Natural killer cell treated with Interleukin-12 subunit alpha and Interleukin-12 subunit beta and Interleukin-15 and Interleukin-18, amount 100 ng/mL, for 72 hours (primary cell): ENCODE data around the gene CEACAM1. TPM values are rescaled to one million over a fixed set of nuclear protein-coding genes. Genes with fewer than 3 reads are reported as not detected.
"Not testable (repeated sequence)": the region's sequence is repeated elsewhere in the genome, so short reads cannot be mapped to it uniquely, and the experiment has no call there.

Source experiments
- ATAC-seq, 2 donors: fragments of 150-1000 bp; cut with Tn5 transposase in 1 of 2; sonication (Bioruptor Pico), chemical (Tn5 transposase) in 1 of 2; 2 replicates each; pipeline ENCODE4 v1.10.0; 2021
- DNase-seq: peaks from one replicate; pipeline ENCODE4 v3.0.0; 2022; ENCODE audit warnings: low spot score
- H3K27ac Mint-ChIP-seq, 2 donors: 1 replicate in 1 of 2; 2 replicates in 1 of 2; pipeline ENCODE4 v1.8.0; 2022; ENCODE audit warnings: mixed read lengths in 2 of 2, mild to moderate bottlenecking in 1 of 2, moderate library complexity in 1 of 2
- H3K27me3 Mint-ChIP-seq, 2 donors: 1 replicate in 1 of 2; 2 replicates in 1 of 2; pipeline ENCODE4 v1.8.0; 2022; ENCODE audit warnings: mixed read lengths in 2 of 2
- H3K36me3 Mint-ChIP-seq: one replicate; pipeline ENCODE4 v1.8.0; 2022; ENCODE audit warnings: mixed read lengths
- H3K4me1 Mint-ChIP-seq, 2 donors: 1 replicate in 1 of 2; 2 replicates in 1 of 2; pipeline ENCODE4 v1.8.0; 2022; ENCODE audit warnings: low read depth in 2 of 2, mixed read lengths in 2 of 2, mild to moderate bottlenecking in 1 of 2
- H3K4me3 Mint-ChIP-seq: one replicate; pipeline ENCODE4 v1.8.0; 2022; ENCODE audit warnings: mixed read lengths
- H3K9me3 Mint-ChIP-seq: 2 replicates; pipeline ENCODE4 v1.8.0; 2022; ENCODE audit warnings: mixed read lengths
- total RNA-seq, 2 donors: library from RNA; stranded (reverse); gene quantifications; one replicate each; pipeline ENCODE4 v1.2.3, GENCODE V29; 2022

Gene CEACAM1
- total RNA-seq, 2 donors from 2014 or later, result 2.8 to 6.4 TPM

GRCh38 chr19:42555801-42556200, 27.5 kb upstream of the CEACAM1 start:
- no peak overlapping the region for H3K27ac Mint-ChIP-seq
- no peak overlapping the region for H3K4me3 Mint-ChIP-seq
- no peaks in the 10 kb centered on the region for H3K36me3 Mint-ChIP-seq
- no peak for DNase-seq
- peaks cover 12 to 16% of the 10 kb centered on the region in 2 donors for H3K27me3 Mint-ChIP-seq
- no peaks in the 10 kb centered on the region for H3K9me3 Mint-ChIP-seq
- H3K4me1 Mint-ChIP-seq, result no peaks in the 10 kb centered on the region
- no peak for ATAC-seq

DNA sequence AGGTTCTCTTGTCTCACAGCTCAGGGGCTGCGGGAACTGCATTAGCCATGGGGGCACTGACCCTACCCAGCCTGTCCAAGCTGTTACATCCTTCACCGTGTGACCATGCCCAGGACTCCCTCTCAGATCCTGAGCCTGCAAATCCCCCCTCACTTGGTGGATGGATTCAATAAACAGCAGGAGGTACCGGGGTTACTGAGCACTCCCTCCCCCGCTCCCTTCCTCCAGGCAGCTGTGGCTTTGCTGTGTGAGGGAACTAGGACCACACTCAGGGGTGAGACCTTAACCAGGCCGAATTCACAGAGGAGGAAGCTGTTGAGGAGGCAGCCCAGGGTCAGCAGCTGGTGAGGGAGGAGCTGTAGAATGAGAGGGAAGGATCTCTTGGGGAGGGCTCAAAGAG, 27.0 kb upstream of the CEACAM1 start:
- Mint-ChIP-seq H3K36me3 (no peaks in the 10 kb centered on the region), H3K9me3 (no peaks in the 10 kb centered on the region)

DNA sequence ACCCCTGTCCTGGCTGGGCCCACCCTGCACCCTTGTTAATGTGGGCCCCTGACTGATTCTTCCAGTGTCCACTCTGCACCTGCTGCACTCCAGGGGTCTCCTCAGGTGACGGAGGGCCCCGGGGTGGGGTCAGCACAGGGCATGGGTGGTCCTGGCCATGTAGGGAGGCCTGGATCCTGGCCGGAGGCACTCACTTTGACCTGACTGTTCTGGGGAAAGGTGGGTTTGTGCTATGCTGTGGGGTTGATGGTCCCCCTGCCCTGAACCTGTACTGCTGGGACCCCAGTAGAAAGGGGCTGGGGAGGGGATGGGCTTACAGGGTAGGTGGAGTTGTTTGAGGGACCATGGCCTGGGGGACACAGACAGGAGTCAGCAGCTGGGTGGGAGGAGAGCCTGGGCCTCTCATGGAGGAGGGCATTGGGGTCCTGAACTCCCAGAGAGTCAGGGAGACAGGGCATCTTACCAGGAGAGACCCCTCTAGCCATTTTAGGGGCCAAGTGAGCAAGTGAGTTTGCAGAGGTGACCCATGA, 25.8 kb upstream of the CEACAM1 start:
- DNase-seq, result no peak
- H3K27ac Mint-ChIP-seq, result no peak overlapping the region
- no peaks in the 10 kb centered on the region for H3K4me1 Mint-ChIP-seq
- H3K36me3 Mint-ChIP-seq, result no peaks in the 10 kb centered on the region
- H3K9me3 Mint-ChIP-seq, result no peaks in the 10 kb centered on the region
- peaks cover 12 to 16% of the 10 kb centered on the region in 2 donors for H3K27me3 Mint-ChIP-seq
- ATAC-seq, result no peak
- H3K4me3 Mint-ChIP-seq, result no peak overlapping the region

More for the DNA sequence above, 27.0 kb upstream of the CEACAM1 start:
- Mint-ChIP-seq H3K4me1 (no peaks in the 10 kb centered on the region), H3K4me3 (no peak overlapping the region), H3K27ac (no peak overlapping the region), H3K27me3 (peaks cover 12 to 16% of the 10 kb centered on the region in 2 donors)
- ATAC-seq (no peak), DNase-seq (no peak)

- Mint-ChIP-seq H3K4me3 (no peak overlapping the region), H3K27ac (no peak overlapping the region), H3K36me3 (no peaks in the 10 kb centered on the region), H3K4me1 (no peaks in the 10 kb centered on the region), H3K9me3 (no peaks in the 10 kb centered on the region), H3K27me3 (peaks cover 12 to 16% of the 10 kb centered on the region in 2 donors)
- ATAC-seq (no peak), DNase-seq (no peak)
Observed at GRCh38 chr19:42553292-42554045, 25.2 kb upstream of the CEACAM1 start.

GRCh38 chr19:42552086-42553065, 24.1 kb upstream of the CEACAM1 start:
- no peaks in the 10 kb centered on the region for H3K36me3 Mint-ChIP-seq
- H3K4me1 Mint-ChIP-seq, result no peaks in the 10 kb centered on the region
- no peak overlapping the region for H3K4me3 Mint-ChIP-seq
- ATAC-seq (no peak), DNase-seq (no peak)
- peaks cover 10 to 16% of the 10 kb centered on the region in 2 donors for H3K27me3 Mint-ChIP-seq
- no peaks in the 10 kb centered on the region for H3K9me3 Mint-ChIP-seq
- H3K27ac Mint-ChIP-seq, result no peak overlapping the region

- not testable (repeated sequence) for H3K4me3 Mint-ChIP-seq, H3K27ac Mint-ChIP-seq, H3K9me3 Mint-ChIP-seq, DNase-seq, H3K27me3 Mint-ChIP-seq, H3K4me1 Mint-ChIP-seq, H3K36me3 Mint-ChIP-seq, ATAC-seq
Observed at GRCh38 chr19:42550521-42550920, 22.2 kb upstream of the CEACAM1 start.

- H3K4me1 Mint-ChIP-seq, H3K27ac Mint-ChIP-seq, H3K4me3 Mint-ChIP-seq, H3K36me3 Mint-ChIP-seq, H3K27me3 Mint-ChIP-seq, H3K9me3 Mint-ChIP-seq, DNase-seq, ATAC-seq: not testable (repeated sequence)
Observed at GRCh38 chr19:42549067-42549466, 20.8 kb upstream of the CEACAM1 start.

GRCh38 chr19:42548552-42548951, 20.3 kb upstream of the CEACAM1 start:
- H3K4me1 Mint-ChIP-seq, result no peaks in the 10 kb centered on the region
- no peaks in the 10 kb centered on the region for H3K9me3 Mint-ChIP-seq
- no peak overlapping the region for H3K4me3 Mint-ChIP-seq
- DNase-seq (no peak), ATAC-seq (no peak)
- H3K27me3 Mint-ChIP-seq, result peaks cover 5 to 6% of the 10 kb centered on the region in 2 donors
- no peaks in the 10 kb centered on the region for H3K36me3 Mint-ChIP-seq
- no peak overlapping the region for H3K27ac Mint-ChIP-seq

DNA sequence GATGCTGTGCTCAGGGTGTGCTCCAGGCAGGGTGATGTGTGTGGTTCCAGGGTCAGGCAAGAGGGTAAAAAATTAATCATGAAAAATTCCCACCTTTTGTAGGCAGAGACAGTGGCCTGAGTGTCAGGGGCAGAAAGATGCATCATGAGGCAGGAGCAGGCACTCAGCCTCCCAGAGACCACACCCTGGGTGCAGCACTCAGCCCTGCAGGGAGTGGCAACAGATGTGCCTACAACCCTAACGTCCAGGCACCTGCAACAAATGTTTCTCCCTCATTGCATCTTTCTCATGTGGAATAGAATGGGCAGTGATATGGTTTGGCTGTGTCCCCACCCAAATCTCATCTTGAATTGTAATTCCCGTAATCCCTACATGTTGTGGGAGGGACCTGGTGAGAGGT, 19.6 kb upstream of the CEACAM1 start:
- no peak for ATAC-seq
- Mint-ChIP-seq H3K4me1 (no peaks in the 10 kb centered on the region), H3K36me3 (no peaks in the 10 kb centered on the region), H3K9me3 (no peaks in the 10 kb centered on the region), H3K27ac (no peak overlapping the region), H3K27me3 (peaks cover 5 to 6% of the 10 kb centered on the region in 2 donors), H3K4me3 (no peak overlapping the region)
- no peak for DNase-seq

GRCh38 chr19:42546831-42547500, 18.7 kb upstream of the CEACAM1 start:
- H3K27ac Mint-ChIP-seq, result no peak overlapping the region
- H3K27me3 Mint-ChIP-seq, result peaks cover 5 to 6% of the 10 kb centered on the region in 2 donors
- ATAC-seq (peak; percentile 11 to 38), DNase-seq (no peak)
- H3K9me3 Mint-ChIP-seq, result no peaks in the 10 kb centered on the region
- no peaks in the 10 kb centered on the region for H3K36me3 Mint-ChIP-seq
- no peak overlapping the region for H3K4me3 Mint-ChIP-seq
- H3K4me1 Mint-ChIP-seq, result no peaks in the 10 kb centered on the region

DNA sequence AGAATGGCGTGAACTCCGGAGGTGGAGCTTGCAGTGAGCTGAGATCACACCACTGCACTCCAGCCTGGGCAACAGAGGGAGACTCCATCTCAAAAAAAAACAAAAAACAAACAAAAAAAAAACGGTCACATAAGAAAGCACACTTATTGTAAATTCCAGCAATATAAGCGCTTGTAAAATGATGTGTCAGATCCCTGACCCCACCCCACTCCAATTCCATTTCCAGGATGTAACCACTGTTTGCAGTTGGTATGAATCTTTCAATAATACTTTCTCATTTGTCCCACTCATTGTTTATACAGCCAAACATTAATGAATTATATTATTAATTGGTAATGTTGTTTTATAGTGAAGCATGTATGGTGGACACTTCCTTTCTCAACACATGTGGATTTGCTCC, 15.9 kb upstream of the CEACAM1 start:
- no peak overlapping the region for H3K27ac Mint-ChIP-seq
- H3K27me3 Mint-ChIP-seq, result peaks cover 5 to 6% of the 10 kb centered on the region in 2 donors
- H3K4me3 Mint-ChIP-seq, result no peak overlapping the region

GRCh38 chr19:42542791-42543190, 14.5 kb upstream of the CEACAM1 start:
- no peaks in the 10 kb centered on the region for H3K9me3 Mint-ChIP-seq
- no peak for ATAC-seq
- H3K27ac Mint-ChIP-seq, result no peak overlapping the region
- no peak overlapping the region for H3K4me3 Mint-ChIP-seq
- no peak for DNase-seq
- H3K4me1 Mint-ChIP-seq, result no peaks in the 10 kb centered on the region
- H3K36me3 Mint-ChIP-seq, result no peaks in the 10 kb centered on the region
- H3K27me3 Mint-ChIP-seq, result peaks cover 10 to 15% of the 10 kb centered on the region in 2 donors

More for the DNA sequence above, 15.9 kb upstream of the CEACAM1 start:
- DNase-seq (no peak), ATAC-seq (no peak)
- H3K9me3 Mint-ChIP-seq, result no peaks in the 10 kb centered on the region
- H3K36me3 Mint-ChIP-seq, result no peaks in the 10 kb centered on the region
- H3K4me1 Mint-ChIP-seq, result no peaks in the 10 kb centered on the region

GRCh38 chr19:42540071-42540553, 11.8 kb upstream of the CEACAM1 start:
- Mint-ChIP-seq H3K4me3 (no peak overlapping the region), H3K4me1 (no peaks in the 10 kb centered on the region)

More at GRCh38 chr19:42540071-42540553, 11.8 kb upstream of the CEACAM1 start:
- DNase-seq (no peak), ATAC-seq (no peak)
- H3K36me3 Mint-ChIP-seq, result no peaks in the 10 kb centered on the region
- H3K9me3 Mint-ChIP-seq, result no peaks in the 10 kb centered on the region
- H3K27ac Mint-ChIP-seq, result no peak overlapping the region
- peaks cover 5 to 9% of the 10 kb centered on the region in 2 donors for H3K27me3 Mint-ChIP-seq
